Measurements from ENCODE around the gene MAGI1.
"Not testable (repeated sequence)": the region's sequence is repeated elsewhere in the genome, so short reads cannot be mapped to it uniquely, and the experiment has no call there.

Gene MAGI1

GRCh38 chr3:65618599-65618998, 420.1 kb downstream of the MAGI1 start:
- DNase-seq (ENCODE audit: low spot score) = no peak

- DNase-seq (ENCODE audit: low spot score) = no peak
These were observed 420.9 kb downstream of the MAGI1 start for GRCh38 chr3:65617787-65618186.

- no peak for DNase-seq (ENCODE audit: low spot score)
These were observed 421.5 kb downstream of the MAGI1 start for GRCh38 chr3:65617209-65617608.

- no peak for DNase-seq (ENCODE audit: low spot score)
These were observed 422.2 kb downstream of the MAGI1 start for GRCh38 chr3:65616563-65616962.

- no peak for DNase-seq (ENCODE audit: low spot score)
These were observed 423.4 kb downstream of the MAGI1 start for GRCh38 chr3:65615329-65615728.

- DNase-seq (ENCODE audit: low spot score) = no peak
These were observed 424.1 kb downstream of the MAGI1 start for GRCh38 chr3:65614585-65614984.

- DNase-seq (ENCODE audit: low spot score) = not testable (repeated sequence)
These were observed 430.7 kb downstream of the MAGI1 start for GRCh38 chr3:65607965-65608460.

GRCh38 chr3:65607101-65607500, 431.6 kb downstream of the MAGI1 start:
- no peak for DNase-seq (ENCODE audit: low spot score)

GRCh38 chr3:65605876-65606432, 432.8 kb downstream of the MAGI1 start:
- no peak for DNase-seq (ENCODE audit: low spot score)

GRCh38 chr3:65604863-65605526, 433.7 kb downstream of the MAGI1 start:
- DNase-seq (ENCODE audit: low spot score) = no peak

GRCh38 chr3:65603631-65604030, 435.1 kb downstream of the MAGI1 start:
- no peak for DNase-seq (ENCODE audit: low spot score)

- DNase-seq (ENCODE audit: low spot score) = no peak
These were observed 437.8 kb downstream of the MAGI1 start for GRCh38 chr3:65600888-65601287.

- no peak for DNase-seq (ENCODE audit: low spot score)
These were observed 440.7 kb downstream of the MAGI1 start for GRCh38 chr3:65597952-65598413.

GRCh38 chr3:65597226-65597951, 441.3 kb downstream of the MAGI1 start:
- no peak for DNase-seq (ENCODE audit: low spot score)

GRCh38 chr3:65596571-65597225, 442.0 kb downstream of the MAGI1 start:
- no peak for DNase-seq (ENCODE audit: low spot score)

- DNase-seq (ENCODE audit: low spot score) = no peak
These were observed 442.8 kb downstream of the MAGI1 start for GRCh38 chr3:65596029-65596300.

GRCh38 chr3:65595222-65596028, 443.3 kb downstream of the MAGI1 start:
- DNase-seq (ENCODE audit: low spot score) = no peak

GRCh38 chr3:65593780-65594752, 444.7 kb downstream of the MAGI1 start:
- DNase-seq (ENCODE audit: low spot score) = no peak

- DNase-seq (ENCODE audit: low spot score) = no peak
These were observed 447.4 kb downstream of the MAGI1 start for GRCh38 chr3:65591313-65591712.

GRCh38 chr3:65588884-65589283, 449.8 kb downstream of the MAGI1 start:
- DNase-seq (ENCODE audit: low spot score) = no peak

All from hematopoietic multipotent progenitor cell treated with erythropoietin and hydrocortisone succinate and interleukin-3 and kit ligand, for 17 days (in vitro differentiated cells).